ENCODE data around the gene WWP2. TPM values are rescaled to one million over a fixed set of nuclear protein-coding genes. Genes with fewer than 3 reads are reported as not detected.

WWP2 gene
- total RNA-seq, 1 donor from 2014 or later: 40.7 TPM

GRCh38 chr16:69924777-69925191, 162.7 kb downstream of the WWP2 start:
- DNase-seq (ENCODE audit: low read depth): peak; percentile 74
- TF ChIP-seq, protein P1, sequence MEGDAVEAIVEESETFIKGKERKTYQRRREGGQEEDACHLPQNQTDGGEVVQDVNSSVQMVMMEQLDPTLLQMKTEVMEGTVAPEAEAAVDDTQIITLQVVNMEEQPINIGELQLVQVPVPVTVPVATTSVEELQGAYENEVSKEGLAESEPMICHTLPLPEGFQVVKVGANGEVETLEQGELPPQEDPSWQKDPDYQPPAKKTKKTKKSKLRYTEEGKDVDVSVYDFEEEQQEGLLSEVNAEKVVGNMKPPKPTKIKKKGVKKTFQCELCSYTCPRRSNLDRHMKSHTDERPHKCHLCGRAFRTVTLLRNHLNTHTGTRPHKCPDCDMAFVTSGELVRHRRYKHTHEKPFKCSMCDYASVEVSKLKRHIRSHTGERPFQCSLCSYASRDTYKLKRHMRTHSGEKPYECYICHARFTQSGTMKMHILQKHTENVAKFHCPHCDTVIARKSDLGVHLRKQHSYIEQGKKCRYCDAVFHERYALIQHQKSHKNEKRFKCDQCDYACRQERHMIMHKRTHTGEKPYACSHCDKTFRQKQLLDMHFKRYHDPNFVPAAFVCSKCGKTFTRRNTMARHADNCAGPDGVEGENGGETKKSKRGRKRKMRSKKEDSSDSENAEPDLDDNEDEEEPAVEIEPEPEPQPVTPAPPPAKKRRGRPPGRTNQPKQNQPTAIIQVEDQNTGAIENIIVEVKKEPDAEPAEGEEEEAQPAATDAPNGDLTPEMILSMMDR (IDR thresholded peaks at IDR 0.05; ENCODE audit: insufficient read depth, low read length, poor library complexity, severe bottlenecking): no peak
- no peaks in the 10 kb centered on the region for H3K27me3 ChIP-seq (ENCODE audit: control insufficient read depth, insufficient read depth, low read length)
- H3K4me3 ChIP-seq (ENCODE audit: low read depth, low read length): no peak overlapping the region
- no peaks in the 10 kb centered on the region for H3K36me3 ChIP-seq (ENCODE audit: control insufficient read depth, insufficient read depth, low read length)

DNA sequence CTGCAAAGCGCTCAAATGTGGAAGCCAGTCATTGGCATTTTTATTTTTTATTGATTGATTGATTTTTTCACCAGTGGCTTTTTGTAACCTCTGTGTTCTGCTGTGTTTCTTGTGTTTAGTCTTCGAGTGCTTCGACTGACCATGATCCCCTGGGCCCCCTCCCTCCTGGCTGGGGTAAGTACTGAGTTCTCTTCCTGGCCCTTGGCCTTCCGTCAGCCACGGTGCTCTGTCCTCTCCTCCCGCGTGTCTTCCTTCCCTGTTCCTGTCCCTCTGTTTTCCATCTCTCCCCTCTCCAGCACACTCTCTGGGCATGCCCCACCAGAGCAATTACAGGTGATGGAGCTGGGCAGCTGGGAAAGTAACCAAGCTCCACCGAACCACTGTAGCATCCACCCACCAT, 163.2 kb downstream of the WWP2 start:
- H3K36me3 ChIP-seq (ENCODE audit: control insufficient read depth, insufficient read depth, low read length): no peaks in the 10 kb centered on the region
- TF ChIP-seq, protein P1 (IDR thresholded peaks at IDR 0.05; ENCODE audit: insufficient read depth, low read length, poor library complexity, severe bottlenecking): no peak
- no peak overlapping the region for H3K4me3 ChIP-seq (ENCODE audit: low read depth, low read length)
- no peak for DNase-seq (ENCODE audit: low read depth)
- no peaks in the 10 kb centered on the region for H3K27me3 ChIP-seq (ENCODE audit: control insufficient read depth, insufficient read depth, low read length)

DNA sequence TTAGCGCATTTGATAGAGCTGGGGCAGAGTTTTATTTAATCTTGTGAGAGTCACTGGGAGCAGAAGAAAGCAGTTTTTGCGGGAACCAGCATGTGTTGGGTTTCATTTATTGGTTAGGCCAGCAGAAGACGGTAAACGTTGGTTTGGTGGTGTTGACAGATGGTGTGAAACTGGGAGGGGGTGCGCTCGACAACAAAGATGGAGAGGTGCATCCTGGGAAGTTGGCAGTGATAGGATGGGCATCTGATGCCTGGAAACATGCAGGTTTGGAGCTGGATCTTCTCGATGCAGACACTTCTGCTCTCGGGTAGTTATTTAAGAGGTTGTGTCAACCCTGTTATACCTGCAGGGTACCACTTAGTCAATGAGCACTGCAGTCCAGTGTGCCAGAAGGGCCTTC, 164.1 kb downstream of the WWP2 start:
- Histone ChIP-seq H3K4me3 (ENCODE audit: low read depth, low read length) (no peak overlapping the region), H3K36me3 (ENCODE audit: control insufficient read depth, insufficient read depth, low read length) (no peaks in the 10 kb centered on the region), H3K27me3 (ENCODE audit: control insufficient read depth, insufficient read depth, low read length) (no peaks in the 10 kb centered on the region)
- TF ChIP-seq, protein P1 (IDR thresholded peaks at IDR 0.05; ENCODE audit: insufficient read depth, low read length, poor library complexity, severe bottlenecking): no peak
- no peak for DNase-seq (ENCODE audit: low read depth)

GRCh38 chr16:69927056-69927757, 165.1 kb downstream of the WWP2 start:
- TF ChIP-seq, protein P1 (IDR thresholded peaks at IDR 0.05; ENCODE audit: insufficient read depth, low read length, poor library complexity, severe bottlenecking): no peak
- Histone ChIP-seq H3K4me3 (ENCODE audit: low read depth, low read length) (no peak overlapping the region), H3K36me3 (ENCODE audit: control insufficient read depth, insufficient read depth, low read length) (no peaks in the 10 kb centered on the region), H3K27me3 (ENCODE audit: control insufficient read depth, insufficient read depth, low read length) (no peaks in the 10 kb centered on the region)
- no peak for DNase-seq (ENCODE audit: low read depth)

DNA sequence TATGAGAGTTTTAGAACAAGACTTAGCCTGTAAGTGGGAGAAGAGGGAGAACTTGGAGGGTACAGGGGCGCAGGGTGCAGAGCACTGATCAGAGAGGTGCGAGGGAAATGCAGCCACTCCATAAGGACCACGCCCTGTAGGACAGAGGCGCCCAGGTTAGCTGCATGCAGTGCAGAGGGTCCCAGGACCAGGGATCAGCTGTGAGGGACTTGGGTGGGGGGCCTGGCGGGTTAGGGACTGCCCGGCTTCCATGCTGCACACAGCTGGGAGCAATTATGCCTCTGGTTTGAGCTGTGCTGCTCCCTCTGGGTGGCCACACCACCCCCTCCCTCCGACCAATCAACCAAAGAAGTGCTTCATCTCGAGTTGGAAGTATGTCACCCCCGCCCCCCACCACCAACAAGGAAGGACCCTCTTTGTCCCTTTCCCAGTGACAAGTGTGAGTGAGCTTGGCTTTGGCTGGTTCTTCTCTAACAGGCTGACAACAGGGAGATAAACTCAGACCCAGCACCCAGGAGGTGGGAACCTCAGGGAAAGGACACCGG, 166.8 kb downstream of the WWP2 start:
- H3K4me3 ChIP-seq (ENCODE audit: low read depth, low read length): no peak overlapping the region
- peaks cover 1% of the 10 kb centered on the region for H3K36me3 ChIP-seq (ENCODE audit: control insufficient read depth, insufficient read depth, low read length)
- H3K27me3 ChIP-seq (ENCODE audit: control insufficient read depth, insufficient read depth, low read length): no peaks in the 10 kb centered on the region
- TF ChIP-seq, protein P1 (IDR thresholded peaks at IDR 0.05; ENCODE audit: insufficient read depth, low read length, poor library complexity, severe bottlenecking): no peak
- no peak for DNase-seq (ENCODE audit: low read depth)

- Histone ChIP-seq H3K27me3 (ENCODE audit: control insufficient read depth, insufficient read depth, low read length) (no peaks in the 10 kb centered on the region), H3K36me3 (ENCODE audit: control insufficient read depth, insufficient read depth, low read length) (peaks cover 1% of the 10 kb centered on the region), H3K4me3 (ENCODE audit: low read depth, low read length) (no peak overlapping the region)
- TF ChIP-seq, protein P1 (IDR thresholded peaks at IDR 0.05; ENCODE audit: insufficient read depth, low read length, poor library complexity, severe bottlenecking): no peak
- no peak for DNase-seq (ENCODE audit: low read depth)
Observed at GRCh38 chr16:69929480-69929879, 167.3 kb downstream of the WWP2 start.

Data from kidney epithelial cell (primary cell).